Upper lobe of left lung (tissue), 4 donors: Measurements from ENCODE around the gene THRAP3.

Source experiments
- CTCF ChIP-seq, 6 experiments: fragments of 450-650 bp in 4 of 6; fragments of 200-600 bp in 2 of 6; sonication (generic) in 2 of 6; IDR thresholded peaks; one replicate each; pipeline ENCODE4 v1.5.1; 2016 to 2019; ENCODE audit warnings: antibody characterized with exemption in 6 of 6
- EP300 ChIP-seq, 4 donors: sonication (generic); formaldehyde crosslinking; IDR thresholded peaks; one replicate each; pipeline ENCODE4 v1.5.1; 2017; ENCODE audit warnings: antibody characterized with exemption in 4 of 4, control low read depth in 2 of 4
- POLR2A ChIP-seq, 4 donors: fragments of 450-650 bp; IDR thresholded peaks; one replicate each; pipeline ENCODE4 v1.5.1; 2016 to 2017; ENCODE audit warnings: antibody characterized with exemption in 4 of 4, mild to moderate bottlenecking in 2 of 4

GRCh38 chr1:36287595-36287994, 63.4 kb downstream of the THRAP3 start:
- TF ChIP-seq EP300 (IDR thresholded peaks at IDR 0.05) (no peak), POLR2A (IDR thresholded peaks at IDR 0.05) (no peak), CTCF (IDR thresholded peaks at IDR 0.05) (no peak)
